Measurements from ENCODE around the gene MAP1LC3B2.

- TF ChIP-seq CTCF (IDR thresholded peaks at IDR 0.05; ENCODE audit: insufficient read depth, low read length) (no peak), POLR2AphosphoS5 (IDR thresholded peaks at IDR 0.05; ENCODE audit: low read depth) (no peak)
Observed at GRCh38 chr12:116600959-116601918, 42.1 kb downstream of the MAP1LC3B2 start.
